NOMO-1 treated with DMSO at 0.1 percent for 48 hours (cell line): ENCODE measurements around the gene ESAM.
A peak's percentile ranks its signal among the peaks of the same experiment; 100 is the strongest.
"Not testable (repeated sequence)": the region's sequence is repeated elsewhere in the genome, so short reads cannot be mapped to it uniquely, and the experiment has no call there.

Experiments
- DNase-seq: peaks from one replicate; lab custom pipeline; 2025; ENCODE audit not compliant: unreplicated experiment; lab: John Stamatoyannopoulos, UW

ESAM gene

DNA sequence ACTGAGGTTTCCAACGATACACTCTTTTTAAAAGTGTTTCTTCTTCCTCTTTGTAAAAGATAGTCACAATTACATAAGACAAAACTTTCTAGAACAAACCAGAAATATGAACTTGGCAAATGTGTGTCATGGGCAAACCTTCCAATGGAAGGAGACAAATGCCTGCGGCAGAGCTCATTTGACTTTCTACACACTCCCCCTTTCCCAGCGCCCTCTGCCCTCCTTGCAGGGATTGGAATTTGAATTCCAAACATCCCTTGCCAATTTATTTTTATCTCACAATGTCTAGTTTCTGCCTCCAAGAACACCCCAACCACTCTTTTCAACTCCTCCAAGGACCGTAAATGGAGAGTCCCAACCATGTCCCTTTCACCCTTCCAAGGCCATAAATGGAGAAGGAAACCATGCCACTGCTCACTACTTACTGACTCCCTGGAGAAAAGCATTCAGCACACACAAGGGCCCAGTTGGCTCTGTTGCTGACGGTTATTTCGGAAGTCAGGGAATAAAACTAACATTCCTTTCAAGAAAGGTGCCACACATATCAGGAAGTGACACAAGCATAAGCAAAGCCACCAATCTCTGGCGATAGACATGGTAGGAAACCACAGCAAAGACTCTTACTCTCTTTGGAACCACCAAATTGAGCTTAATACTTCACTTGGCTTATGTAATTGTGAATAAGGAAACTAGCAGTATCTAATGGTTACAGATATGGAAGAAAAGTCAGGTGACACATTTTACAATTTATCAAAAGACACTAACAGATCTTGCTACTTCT is 15.0 kb upstream of the ESAM start:
- DNase-seq = no peak

DNA sequence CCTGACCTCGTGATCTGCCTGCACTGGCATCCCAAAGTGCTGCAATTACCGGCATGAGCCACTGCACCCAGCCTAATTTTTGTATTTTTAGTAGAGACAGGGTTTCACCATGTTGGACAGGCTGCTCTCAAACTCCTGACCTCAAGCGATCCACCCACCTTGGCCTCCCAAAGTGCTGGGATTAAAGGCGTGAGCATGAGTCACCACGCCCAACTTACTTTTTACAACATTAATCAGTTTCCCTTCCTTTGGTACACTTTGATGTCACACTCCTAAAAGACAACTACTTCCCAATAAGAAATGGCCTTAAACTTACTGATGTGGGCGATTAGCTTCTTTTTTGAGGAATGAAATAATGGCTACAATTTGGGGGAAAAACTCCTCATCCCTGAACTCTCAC is 8.9 kb upstream of the ESAM start:
- not testable (repeated sequence) for DNase-seq

GRCh38 chr11:124769806-124770774 is 8.0 kb upstream of the ESAM start:
- DNase-seq = no peak

DNA sequence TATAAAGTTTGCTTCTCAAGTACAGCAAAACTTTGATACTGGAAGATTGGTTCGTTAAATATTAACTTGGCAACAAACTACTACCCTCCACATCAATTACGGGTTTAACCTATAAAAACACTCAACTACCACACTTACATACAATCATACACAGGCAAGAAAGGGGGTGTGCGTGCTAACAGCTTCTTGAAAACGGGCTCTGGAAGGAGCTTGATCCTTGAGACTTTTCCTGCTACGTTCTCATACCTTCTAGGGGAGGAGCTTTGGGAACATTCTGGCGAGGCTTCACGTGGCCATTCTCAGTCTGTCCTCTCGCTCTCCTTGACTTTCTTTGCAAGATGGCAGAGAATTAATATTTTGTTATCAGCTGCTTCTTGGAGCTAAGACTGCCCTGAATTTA is 6.8 kb upstream of the ESAM start:
- DNase-seq = no peak

DNA sequence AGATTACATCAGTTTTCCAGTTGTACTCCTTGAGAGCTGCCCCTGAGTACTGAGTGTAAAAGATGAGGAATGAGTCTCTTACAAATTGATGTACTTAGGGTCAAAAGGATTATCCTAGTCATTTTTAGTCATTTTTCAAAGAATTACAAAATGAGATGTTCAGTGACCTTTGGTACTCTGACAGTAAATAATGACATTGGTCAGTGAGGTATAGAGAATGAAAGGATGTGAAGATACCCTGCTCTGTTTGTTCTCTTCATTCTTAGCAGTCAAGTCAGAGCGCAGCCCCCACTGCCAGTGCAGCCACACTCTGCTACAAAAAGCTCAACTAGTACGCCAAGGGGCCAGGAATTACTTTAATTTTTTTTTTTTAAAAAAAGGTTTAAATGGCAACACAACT is 4.1 kb upstream of the ESAM start:
- DNase-seq = no peak

DNA sequence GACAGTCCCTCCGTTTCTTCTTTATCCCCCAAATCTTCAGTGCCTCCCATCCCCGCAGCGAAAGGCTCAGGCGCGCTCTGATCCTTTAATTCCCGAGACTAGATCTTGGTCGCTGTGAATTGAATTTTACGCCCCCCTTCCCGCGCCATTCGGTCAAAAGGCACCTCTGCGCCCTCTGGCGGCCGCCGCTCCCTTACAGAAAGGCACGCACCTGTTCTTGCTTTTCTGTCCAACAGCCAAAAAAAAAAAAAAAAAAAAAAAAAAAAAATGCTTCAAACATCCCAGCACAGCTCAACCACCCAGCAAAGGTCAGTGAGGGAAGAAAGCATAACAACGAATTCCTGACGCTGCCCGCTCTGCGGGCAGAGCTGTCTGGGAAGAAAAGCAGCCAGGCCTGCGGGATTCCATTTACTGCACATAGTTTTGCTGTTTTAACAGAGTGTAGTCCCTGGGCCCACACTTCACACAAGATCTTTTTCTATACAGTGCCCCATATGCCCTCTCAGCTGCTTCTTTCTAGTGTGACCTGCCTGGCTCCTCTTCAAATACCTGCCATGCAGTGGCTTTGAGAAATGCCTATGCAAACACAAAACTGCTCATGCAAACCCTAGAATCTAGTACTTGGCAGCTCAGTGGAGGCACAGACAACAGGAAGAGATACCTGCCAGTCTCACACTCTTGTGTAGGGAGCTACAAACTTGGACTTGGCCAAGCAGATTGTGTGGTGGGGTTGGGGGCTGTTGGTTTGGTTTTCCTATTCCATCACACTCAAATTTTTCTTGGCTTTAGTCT is 1.3 kb upstream of the ESAM start:
- DNase-seq = peak; percentile 68

DNA sequence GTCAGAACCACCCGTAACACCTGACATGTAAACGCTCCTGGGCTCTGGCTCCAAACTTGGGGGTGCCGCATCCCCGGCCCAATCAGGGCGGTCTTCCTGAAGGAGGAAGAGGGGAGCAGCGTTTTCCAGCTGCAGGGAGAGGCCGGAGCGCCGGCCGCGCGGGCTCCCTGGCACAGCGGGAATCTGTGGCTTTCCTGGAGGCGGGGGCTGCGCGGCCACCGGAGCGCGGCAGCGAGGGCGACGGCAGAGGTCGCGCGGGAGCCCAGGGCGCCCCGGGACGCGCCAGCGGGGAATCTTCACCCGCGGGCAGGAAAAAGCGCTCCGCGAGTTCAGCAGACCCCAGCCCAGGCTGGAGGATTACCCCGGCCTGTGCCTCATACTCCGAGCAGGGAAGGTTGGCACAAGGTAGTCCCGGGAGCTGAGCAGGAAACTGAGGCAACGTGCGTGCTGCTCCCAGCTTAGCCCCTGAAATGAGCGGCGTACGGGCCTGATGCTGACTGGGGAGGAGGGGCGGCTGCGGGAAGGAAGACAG is 600 bp upstream of the ESAM start:
- no peak for DNase-seq

GRCh38 chr11:124761301-124762104 is 587 bp downstream of the ESAM start:
- no peak for DNase-seq

- DNase-seq = no peak
Measured at GRCh38 chr11:124760806-124761205, 1.3 kb downstream of the ESAM start.

DNA sequence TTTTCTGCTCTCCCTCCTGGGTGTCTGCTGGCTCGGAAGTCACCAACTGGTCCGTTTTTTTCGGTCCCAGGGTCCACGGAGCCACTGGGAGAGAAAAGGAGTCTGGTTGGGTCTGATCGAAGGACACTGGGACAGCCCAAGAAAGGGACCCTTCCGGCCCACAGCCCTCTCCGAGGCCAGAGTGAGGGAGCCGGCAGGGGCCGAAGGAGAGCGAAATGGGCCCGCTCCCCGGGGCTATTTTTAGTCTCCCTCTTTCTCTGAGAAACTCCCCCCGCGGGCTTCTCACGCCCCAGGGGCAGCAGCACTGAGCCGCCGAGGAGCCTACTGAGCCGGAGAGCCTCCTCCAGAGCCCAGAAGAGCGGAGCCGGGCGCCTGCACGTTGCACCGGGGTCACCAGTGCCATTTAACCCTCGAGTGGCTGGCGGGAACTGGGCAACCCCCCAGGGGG is 1.9 kb downstream of the ESAM start:
- no peak for DNase-seq

DNA sequence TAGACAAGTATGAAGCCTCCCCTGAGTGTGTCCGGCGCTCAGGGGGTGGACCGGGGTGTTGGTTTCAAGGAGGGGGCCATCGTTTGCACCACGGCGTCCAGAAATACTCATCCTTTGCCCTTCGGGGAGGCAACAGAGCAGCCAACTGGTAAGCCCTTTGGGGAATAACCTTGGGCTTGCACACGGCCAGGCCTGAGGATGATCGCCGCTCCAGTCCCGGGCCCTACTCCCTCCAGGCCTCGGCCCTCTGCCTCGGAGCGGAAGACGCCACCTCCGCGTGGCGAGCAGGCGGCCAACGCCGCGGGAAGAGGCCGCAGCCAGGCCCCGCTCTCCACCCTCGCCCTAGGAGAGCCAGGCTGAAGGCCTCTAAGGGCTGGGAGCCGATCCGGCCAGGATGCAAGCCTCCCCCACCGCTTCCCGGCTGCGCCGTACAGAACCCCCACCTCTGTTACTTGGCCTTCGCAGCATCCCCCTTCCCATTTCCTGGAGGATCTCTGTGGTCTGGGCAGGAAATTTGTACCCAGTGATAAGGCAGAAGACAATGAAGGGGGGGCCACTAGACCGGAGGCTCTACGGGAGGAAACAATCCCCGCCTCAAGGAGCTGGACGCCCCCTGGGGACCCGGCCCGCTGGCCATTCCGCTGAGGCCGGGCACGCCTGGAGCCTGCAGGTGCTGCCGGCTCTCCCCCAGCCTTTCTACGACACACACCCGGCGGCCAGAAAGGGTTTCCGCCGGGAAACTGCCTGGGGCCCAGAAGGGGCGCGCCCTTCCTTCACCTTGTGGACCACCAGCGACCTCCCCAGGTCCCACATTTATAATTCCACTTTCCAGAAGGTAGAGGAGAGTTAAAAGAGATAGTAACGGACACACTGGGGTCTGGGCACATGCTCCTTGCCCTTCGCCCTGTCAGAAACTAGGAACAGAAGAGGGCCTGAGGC is 2.6 kb downstream of the ESAM start:
- no peak for DNase-seq

GRCh38 chr11:124758355-124759265 is 3.5 kb downstream of the ESAM start:
- peak; percentile 93 for DNase-seq

DNA sequence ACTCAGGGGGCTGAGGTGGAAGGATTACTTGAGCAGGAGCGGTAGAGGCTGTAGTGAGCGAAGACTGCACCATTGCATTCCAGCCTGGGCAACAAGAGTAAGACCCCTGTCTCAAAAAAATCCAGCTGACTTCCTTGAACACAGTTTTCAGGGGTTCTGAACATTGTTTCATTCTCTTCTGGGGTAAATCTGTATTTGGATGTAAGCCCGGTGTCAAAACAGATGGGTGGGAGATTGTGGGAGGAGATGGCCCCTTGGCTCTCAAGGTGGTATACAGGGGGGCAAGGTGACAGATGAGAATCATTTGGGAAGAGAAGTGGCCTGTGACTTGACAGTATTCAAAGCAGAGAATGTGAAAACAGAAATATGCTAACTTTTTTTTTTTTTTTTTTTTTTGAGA is 4.8 kb downstream of the ESAM start:
- DNase-seq = no peak

- DNase-seq = no peak
Measured at GRCh38 chr11:124756753-124757227, 5.3 kb downstream of the ESAM start.

- no peak for DNase-seq
Measured at GRCh38 chr11:124756033-124756752, 5.9 kb downstream of the ESAM start.

DNA sequence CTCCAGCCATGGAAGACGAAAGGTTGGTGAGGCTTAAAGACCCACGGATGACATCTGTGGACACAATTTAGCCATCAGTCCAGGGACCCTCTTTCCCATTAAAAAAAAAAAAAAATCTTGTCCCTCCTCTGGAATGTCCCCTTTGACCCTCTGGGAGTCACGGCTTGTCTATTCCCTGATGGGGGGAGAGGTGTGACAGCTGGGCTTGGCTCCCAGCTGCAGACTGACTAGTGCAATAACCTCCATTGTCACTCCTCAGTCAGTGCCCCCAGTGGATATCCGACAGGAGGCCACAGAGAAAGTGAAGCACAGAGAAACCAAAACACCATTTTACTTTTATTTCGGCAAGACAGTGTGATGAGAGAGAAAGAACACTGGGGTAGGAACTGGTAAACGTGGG is 7.4 kb downstream of the ESAM start:
- no peak for DNase-seq

DNA sequence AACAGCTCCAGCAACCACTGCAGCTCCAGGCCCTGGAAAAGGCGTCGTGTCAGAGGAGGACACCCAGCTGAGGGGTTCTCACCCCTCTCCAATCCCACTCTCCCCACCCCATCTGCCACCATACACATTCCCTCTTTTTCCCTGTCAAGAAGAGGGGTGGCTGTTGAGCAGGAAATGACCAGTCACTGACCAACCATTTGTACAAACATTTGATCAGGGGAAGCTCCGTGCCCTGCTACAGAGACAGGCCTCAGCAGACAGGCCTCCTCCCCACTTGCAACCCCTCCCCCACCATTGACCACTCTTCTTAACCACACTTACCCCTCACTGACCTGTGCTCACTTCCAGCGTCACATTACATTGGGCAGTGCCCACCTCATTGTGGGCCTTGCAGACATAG is 7.8 kb downstream of the ESAM start:
- no peak for DNase-seq
